HG02759 (cell line): ENCODE data around the gene XPO6.
"Not testable (repeated sequence)": the region's sequence is repeated elsewhere in the genome, so short reads cannot be mapped to it uniquely, and the experiment has no call there.

Experiments used
- ATAC-seq: cut with Tn5 transposase; IDR thresholded peaks from one replicate; pipeline ENCODE4 v1.9.1; 2021; ENCODE audit warnings: mild to moderate bottlenecking, moderate library complexity; ENCODE audit not compliant: unreplicated experiment

Gene XPO6

DNA sequence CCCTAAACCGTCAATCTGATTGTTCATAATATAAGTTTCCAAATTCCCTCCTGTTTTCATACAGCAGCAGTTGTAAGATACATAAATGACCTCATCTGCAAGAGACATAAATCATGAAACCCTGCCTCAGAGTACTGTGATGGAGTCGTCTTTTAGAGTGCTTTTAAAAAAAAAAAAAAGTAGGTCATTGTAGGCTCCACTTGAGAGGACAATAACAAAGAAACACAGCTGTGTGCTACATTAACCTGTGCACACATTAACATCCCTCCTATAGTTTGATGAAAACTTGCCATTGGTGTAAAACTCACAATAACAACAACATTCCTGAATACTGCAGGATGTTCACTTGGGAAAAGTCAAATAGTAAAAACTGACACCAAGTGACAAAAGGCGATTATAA, 56.5 kb downstream of the XPO6 start:
- ATAC-seq, result no peak

DNA sequence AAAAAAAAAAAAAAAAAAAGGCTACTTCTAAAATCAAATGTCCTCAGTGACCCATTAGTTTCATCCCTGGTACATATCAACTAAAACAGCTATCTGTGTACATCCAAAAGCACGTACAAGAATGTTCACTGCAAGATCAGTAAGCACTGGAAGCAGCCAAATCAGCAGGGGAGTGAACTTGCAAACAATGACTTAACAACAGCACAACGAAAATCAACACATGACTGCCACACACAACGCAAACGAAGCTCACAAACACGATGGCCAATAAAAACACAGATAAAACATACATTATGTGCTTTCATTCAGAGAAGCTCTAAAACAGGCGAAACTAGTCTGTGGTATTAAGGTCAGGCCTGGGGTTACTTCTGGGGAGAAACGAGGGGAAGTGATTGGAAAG, 60.6 kb downstream of the XPO6 start:
- ATAC-seq, result no peak

DNA sequence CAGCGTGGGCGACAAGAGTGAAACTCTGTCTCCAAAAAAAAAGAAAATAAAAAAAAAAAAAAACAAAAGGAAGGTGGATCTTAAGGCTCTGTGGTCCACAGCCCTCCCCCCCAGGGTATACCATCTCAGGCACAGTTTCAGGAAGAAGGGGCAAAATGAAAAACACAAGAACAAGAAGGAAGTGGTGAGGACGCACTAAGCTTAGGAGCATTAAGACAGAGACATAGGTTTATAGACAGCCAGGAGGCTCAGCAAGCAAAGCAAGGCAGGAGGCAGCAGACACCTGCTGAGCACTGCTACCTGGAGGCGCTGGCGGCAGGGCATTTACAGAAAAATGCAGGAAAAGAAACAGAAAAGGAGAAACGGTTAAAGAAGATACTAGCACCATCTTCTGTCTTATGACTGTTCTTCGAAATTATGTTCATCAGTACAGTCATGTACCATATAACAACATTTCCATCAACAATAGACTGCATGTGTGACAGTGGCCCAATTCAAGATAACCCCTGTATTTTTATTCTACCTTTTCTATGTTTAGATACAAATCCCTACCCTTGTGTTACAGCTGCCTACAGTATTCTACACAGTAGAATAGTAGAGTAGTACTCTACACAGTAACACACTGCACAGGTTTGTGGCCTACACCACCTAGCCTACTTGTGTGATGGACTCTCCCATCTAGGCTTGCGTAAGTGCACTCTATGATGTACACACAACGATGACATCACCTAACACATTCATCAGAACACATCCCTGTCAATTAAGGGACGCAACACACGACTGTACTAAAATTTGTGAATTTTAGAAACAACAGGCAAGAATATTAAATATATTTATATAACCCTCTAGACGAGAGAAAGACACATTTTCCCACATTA, 62.5 kb downstream of the XPO6 start:
- no peak for ATAC-seq

DNA sequence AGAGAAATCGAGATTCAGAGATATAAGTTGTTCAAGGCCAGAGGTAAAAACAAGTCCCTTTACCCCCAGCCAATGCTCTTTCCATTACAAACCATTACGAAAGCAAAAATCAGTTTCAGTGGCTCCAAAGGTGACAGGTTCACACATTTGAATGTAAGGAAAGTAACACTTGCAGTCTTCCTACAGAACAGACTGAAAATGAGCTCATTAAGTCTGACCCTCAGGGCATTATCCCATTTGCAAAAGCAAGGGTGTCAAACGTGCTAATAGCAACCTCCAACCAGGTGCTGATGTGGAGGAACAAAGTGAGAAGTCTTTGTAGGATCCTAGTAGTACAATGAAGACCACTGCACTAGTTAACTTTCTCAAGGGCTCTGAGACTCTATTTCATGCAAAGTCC, 65.2 kb downstream of the XPO6 start:
- no peak for ATAC-seq

DNA sequence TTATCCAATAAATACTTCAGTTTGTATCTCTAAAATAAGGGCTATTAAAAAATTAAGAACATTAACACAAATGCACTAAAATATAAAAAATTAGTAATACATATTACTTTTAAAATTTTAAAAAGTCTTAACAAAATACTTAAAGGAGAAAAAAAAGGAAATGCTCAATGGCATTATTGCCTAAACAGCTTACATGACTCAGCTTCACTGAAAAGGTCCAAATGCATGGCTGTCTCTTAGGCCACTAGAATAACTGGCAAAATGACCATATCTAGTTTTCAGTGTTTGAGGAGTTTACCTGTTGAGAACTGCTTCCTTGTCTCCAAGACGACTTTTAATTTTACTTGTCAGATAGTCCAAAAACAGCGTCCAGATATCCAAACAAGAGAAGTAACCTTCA, 66.0 kb downstream of the XPO6 start:
- no peak for ATAC-seq

DNA sequence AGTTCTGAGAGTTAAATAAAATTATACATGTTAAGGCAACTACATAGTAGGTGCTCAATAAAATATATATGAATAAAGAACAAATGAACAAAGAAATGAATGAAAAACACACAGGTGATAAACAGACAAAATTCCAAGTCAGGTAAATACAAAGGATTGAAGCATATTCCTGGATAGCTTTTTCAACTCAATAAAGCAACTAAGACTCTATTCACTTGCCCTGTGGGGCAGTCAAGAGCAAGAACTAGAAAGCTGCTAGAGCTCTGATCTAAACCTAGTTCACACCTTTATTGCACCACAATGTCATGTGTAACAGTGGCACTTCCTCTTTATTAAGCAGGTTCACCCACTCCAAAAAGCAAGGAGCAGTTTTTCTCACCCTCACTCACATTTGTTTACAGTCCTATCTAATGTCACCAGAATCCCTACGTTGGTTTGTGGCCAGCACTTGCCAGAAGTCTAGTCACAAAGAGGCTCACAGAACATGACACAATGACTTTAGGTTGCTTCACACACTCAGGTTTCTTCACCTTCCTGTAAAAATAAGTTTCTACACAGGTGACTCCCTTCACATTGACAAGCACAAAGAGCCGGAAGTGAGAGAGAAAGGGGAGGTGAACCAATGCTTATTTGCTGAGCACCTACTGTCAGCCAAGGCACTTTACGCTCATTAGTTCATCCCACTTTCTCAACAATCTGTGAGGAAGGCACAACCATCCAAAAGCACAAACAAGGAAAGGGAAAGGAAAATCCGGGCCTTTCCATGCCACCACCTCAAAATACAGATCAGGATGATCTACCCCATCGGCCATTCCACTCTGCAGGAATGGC, 70.8 kb downstream of the XPO6 start:
- ATAC-seq, result peak; percentile 57

DNA sequence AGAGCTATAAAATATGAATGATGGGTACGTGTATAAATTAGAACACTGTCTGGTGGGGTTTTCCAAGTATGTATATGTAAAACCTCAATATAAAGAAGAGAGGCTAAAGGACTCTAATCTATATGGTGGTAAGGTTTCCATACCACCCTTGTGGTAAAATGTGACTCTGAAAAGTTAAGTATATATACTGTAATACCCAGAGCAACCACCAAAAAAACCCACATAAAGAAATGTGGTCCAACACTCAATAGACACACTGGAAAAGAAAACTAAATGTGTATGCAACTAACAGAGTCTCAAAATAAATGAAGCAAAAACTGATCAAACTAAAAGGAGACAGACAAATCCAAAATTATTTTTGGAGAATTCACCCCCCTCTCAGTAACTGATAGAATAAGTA, 72.2 kb downstream of the XPO6 start:
- ATAC-seq, result no peak

DNA sequence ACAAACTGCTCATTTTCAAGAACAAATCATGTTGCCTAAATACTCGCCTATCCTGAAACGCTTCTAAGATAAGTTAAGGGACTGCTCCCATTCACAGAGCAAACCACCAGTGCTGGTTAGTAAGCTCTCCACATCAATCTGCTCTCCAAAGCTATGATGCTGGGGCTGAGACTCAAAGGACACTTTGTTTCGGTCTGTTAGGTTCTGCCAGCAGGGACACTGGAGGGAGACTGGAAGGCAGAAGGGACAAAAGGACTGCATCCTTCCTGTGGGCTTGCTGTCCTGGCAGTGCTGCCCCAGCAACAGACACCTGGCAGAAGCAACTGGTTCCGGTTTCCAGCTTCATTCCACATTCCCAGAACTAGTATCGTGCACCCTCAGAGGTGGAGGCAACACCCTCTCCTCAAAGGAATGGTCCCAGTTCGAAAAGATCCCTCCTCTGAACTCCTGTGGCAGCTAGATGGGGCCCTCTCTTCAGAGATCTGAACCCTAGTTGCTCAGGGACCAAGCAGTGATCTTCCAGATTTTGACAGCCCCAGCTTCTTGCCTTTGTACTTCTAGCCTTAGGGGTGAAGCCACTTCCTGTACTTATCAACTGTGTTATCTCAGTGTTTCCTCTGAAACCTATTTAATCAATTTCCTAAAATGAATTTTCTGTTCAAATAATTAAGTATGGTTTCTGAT, 74.9 kb downstream of the XPO6 start:
- no peak for ATAC-seq

DNA sequence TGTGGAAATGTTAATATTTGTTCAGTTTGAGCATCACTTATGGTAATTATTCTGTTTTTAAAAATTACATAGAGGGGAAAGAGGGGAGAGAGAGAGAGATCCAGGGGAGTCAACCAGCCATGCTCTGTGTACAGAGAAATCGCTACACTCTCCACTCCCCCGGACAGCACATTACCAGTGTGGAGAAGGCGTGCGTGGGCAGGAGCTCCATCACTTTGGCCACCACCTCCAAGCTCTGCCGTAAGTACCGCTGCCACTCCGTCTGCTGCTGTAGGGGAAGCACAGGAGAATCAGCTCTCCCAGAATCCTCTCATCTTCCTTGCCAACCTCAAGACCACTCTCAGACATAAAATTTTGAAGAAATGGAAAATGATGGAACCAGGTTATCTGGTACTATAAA, 78.1 kb downstream of the XPO6 start:
- ATAC-seq, result no peak

DNA sequence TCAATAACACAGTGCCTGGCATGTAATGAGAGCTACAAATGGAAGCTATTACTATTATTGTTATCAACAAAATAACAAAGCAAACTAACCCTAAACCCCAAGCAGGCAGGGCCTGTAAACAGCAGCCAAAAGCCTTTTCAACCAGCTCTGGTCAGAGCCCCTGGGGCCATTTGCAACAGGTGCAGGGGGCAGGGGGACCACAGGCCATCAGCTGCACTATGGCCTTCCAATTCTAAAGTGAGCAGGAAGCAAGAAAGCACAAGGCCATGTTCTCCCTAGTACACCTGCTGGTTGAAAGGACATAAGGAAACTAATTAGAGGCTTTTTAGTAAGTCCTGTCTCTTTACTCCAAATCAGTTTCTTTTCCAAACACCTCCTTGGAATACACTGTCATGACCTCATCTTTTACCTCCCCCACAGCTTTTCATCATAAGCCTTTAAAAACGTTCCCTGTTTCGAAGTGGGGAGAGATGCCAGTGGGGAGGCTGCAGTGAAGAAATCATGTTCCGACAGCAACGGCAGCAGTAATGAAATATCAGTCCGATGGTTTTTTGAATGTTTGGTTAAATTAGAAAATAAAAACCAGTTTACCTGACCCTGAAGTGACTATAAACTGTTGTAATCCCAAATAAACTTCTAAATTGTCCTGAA, 79.9 kb downstream of the XPO6 start:
- no peak for ATAC-seq

DNA sequence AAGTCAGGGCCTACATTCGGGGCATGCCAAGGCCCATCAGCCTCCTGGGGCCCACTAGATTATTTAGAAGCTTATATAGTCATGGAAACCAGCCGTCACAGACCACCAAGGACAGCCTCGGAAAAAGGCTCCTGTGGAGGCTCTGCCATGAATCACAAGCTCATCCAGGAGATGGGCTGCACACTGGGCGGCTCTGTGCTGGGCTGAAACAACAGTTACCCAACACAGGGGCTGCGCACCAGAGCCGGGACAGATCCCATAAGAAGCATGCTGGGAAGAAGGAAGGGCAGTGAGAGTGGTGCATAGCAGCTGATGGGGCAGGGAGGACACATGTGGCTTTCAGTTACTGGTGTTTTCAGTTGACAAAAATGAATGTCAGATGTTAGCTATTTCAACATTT, 80.6 kb downstream of the XPO6 start:
- no peak for ATAC-seq

DNA sequence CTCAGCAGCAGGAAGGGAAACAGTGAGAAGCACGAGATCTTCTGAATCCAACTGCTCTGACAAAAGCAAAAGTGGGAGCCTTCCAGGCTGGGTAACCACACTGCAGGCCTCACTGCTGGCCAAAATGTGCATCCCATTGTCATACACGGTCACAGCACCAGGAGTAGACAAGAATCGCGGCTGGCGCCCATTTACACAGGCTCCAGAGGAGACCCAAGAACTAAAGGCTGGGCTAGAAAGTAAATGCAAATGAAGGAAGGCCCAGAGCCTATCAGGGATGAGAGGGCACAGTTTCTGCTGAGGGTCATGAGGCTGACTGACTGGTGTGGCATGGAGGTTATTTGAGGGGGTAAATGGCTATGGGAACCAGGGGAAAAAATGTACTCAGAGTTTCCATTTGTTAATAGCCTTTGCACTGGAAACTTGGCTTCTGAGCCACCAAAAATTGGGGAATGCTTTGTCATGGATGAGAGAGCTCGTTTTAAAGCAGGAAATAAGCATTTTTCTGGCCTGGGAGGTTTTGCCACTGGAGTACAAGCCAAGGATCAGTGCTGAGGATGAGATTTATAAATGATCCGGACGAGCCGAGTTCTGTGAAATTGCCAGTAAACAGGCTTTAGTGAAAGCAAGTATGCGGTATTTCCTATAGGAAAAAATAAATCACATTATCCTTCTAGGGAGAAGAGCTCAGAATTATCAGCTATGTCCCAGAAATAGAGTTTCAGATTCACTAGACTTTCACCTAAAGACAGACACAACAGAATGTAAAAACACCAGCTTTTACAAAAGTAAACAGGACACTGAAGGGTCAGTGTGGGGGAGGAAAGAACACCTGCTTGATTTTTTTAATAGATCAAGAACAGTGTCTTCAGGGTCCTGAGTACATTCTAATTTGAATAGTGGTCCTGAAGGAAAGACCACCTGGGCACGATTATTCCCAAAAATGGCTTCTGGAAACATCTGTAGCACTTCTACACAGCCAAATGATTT, 81.4 kb downstream of the XPO6 start:
- ATAC-seq, result no peak

DNA sequence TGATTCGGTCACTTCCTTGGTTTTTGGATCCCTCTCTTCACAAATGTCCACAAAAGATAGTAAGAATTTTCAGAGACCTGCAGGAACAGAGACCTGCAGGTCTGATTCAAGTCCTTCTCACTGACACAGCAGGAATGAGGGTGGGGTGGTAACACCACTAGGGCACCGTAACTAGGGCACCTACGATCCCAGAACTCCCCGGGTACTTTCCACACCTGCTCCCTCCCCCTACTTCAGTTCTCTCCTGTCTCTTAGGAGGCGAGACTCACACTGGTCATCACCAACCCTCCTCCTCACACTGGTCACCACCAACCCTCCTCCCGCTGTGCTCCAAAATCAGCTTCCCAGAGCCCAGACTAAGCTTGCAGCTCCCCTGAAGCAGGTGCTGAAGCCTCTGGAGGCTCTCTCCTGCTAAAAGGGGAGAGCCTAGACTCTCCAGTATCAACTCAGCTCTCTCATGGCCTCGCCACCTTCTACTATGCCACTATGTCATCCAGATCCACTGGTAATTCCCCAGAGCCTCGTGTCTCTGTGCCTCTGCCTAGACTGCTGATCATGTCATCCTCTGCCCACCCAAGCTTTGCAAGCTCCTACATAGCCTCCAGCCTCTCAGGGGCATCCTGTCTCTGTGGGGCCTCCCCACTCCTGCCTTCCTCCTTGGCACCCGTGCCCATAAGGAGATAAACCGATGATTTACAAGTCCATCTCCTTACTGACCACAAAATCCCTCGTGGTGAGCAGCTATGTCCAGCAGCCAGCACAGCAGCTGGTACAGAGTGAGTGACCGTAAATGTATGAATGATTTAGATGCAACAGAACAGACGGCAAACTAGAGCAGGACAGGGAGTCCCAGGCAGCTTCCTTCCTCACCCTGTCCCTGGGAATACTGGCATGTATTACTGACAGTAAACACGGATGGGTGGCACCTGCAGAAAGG, 84.8 kb downstream of the XPO6 start:
- ATAC-seq, result no peak

DNA sequence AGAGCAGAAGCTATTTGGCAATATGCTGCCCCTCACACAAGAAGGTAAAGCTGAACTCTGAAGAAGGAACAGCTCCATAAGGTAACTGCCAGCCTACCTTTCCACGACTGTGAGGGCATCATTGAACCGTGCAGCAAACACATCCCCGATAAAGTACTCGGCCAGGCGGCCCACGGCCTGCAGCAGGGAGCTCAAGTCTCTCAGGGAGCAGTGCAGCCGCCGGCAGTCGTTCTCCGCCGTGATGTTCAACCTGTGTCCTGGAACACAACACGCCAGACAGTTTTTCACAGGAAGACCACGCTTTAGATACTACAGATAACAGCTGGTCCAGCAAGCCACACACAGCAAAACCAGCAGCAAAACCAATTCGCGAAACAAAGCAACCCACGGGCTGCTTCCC, 86.2 kb downstream of the XPO6 start:
- ATAC-seq, result no peak

DNA sequence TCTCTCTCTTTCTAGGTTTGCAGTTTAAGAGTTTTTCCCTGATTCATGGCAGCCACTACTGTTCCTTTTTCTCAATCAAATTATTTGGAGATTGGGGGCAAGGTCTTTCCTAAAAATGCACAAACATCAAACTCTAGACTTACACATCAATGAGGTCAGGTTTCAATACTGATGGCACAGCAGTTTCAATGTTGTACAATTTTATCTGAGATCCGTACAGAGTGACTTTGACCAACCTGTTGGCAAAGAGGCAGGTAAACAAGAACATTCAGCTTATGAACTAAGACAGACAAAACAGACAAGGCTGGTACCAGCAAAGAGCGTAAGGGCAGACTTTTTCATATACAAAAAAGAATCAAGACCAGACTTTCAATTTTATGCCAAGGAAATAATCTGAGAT, 90.2 kb downstream of the XPO6 start:
- ATAC-seq, result no peak

DNA sequence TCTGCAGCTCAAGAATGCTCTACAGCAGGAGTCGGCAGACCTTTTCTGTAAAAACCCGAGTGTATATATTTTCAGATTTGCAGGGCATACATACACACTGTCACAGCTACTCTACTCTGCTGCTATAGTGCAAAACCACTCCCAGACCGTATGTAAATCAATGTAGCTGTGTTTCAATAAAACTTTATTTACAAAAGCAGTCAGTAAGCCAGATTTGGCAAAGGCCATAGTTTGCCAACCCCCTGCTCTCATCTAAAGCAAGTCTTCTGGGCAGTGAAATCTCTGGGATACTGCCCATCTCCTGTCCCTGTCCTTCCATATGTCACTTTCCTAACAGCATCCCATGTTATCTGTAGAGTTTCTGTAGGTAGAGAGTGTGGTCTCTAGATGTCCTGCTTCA, 91.0 kb downstream of the XPO6 start:
- ATAC-seq, result no peak

DNA sequence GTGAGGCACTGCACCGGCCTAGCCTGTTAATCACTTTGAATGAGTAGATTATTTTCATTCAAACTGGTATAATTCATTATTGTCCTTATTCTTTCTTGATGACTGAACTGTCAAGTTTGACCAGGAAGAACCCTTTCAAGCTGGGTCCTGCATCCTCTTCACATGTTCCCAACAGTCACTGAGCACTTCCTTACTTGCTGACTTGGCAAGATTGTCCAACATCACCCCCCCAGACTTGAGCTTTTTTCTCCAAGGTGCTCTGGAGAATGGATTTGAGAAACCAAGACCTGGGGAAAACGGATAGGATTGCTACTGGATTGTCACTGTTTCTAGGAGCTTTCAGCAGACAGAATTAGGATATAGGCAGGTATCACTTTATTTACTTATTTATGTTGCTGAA, 93.1 kb downstream of the XPO6 start:
- ATAC-seq, result no peak

DNA sequence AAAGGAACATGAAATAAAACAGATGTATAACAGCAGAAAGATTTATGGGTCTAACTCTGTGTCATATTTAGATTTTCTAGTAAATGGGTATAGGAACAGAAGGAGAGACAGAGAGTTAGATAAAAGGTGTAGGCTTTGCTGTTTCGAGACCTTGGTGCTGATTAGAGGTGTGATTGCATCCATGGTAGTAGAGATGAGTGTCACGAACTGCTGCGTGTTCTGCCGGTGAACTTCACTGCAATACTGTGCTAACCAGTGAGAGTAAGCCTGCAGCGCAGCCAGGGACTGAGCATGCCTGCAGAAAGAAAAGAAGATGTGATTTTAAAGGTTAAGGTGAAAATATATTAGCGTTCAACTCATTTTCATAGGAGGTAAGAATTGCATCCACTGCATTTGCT, 94.6 kb downstream of the XPO6 start:
- no peak for ATAC-seq

DNA sequence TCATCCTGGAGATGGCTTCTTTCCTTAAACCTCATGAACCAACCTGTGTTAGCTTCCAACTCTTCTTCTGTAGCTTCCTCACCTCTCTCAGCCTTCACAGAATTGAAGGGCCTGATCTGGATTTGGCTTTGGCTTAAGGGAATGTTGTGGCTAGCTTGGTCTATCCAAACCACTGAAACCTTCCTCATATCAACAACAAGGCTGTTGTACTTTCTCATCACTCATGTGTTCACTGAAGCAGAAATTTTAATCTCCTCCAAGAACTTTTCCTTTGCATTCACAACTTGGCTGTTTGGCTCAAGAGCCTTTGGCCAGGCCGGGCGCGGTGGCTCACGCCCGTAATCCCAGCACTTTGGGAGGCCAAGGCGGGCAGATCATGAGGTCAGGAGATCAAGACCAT, 95.9 kb downstream of the XPO6 start:
- not testable (repeated sequence) for ATAC-seq
